ENCODE results near the gene FLNB. TPM values are rescaled to one million over a fixed set of nuclear protein-coding genes. Genes with fewer than 3 reads are reported as not detected.

FLNB gene
- total RNA-seq, 1 experiment from 2014 or later, result 83.4 TPM

DNA sequence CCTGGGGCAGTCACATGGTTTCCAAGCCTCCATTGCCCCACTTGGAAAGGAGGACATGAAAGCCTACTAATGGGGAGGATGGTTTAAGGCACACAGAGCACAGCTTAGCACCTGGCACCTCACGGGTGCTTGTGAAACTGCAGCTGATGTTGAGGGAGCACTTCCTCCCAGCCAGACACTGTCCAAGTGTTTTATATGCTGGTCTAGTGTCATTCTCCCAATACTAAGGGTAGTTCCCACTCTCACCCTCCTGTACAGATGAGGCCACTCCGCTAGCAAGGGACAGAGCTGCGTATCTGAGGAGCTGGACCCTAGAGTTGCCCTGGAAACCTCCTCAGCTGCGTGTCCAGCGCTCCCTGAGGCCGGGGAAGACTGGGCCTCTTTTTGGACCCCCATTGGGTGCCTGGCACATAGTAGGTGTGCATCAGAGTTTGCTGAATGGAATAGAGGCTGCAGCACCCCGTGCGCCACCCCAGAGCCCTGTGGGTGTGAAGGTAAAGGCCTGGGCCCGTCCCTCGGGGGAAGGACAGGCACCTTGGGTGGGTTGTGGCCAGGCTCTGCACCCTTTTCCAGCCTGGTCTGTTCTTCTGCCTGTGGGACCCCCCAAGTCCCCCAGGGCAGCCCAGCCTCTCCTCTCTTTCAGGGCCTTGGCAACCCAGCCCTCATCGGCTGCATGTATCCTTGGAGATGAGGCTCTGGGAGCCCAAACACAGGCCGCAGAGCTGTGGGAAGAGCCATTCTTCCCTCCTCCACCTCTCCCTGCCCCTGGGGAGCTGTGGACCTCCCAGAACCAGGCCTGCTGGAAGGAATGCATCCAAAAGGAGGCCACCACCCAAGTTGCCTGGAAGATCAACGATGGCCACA, 171.2 kb downstream of the FLNB start:
- Histone ChIP-seq H4K5ac (ENCODE audit: insufficient read length, low read depth, low read length) (no peak overlapping the region), H3K23ac (ENCODE audit: insufficient read length, low read depth, low read length) (no peak overlapping the region), H2AK5ac (ENCODE audit: insufficient read length, low read length) (no peak overlapping the region), H3K9me3 (ENCODE audit: control insufficient read depth, low read depth, low read length) (no peaks in the 10 kb centered on the region), H3K4ac (ENCODE audit: low read depth, low read length) (no peak overlapping the region), H2BK5ac (ENCODE audit: insufficient read length, low read length) (no peak overlapping the region), H3K27ac (ENCODE audit: insufficient read length, low read depth, low read length) (no peak overlapping the region), H4K91ac (ENCODE audit: insufficient read length, low read depth, low read length) (no peak overlapping the region), H2AFZ (ENCODE audit: low read length) (no peak overlapping the region), H3K23me2 (ENCODE audit: insufficient read length, low read depth, low read length, poor library complexity, severe bottlenecking) (peaks cover 4% of the 10 kb centered on the region), H3T11ph (ENCODE audit: low read length) (no peak overlapping the region), H2BK20ac (ENCODE audit: low read depth, low read length, poor library complexity, severe bottlenecking) (no peak overlapping the region), H4K8ac (replicated peaks; ENCODE audit: insufficient read length, low read depth, low read length) (no peak overlapping the region), H3K18ac (ENCODE audit: insufficient read length, low read depth, low read length) (no peak overlapping the region), H3K4me1 (ENCODE audit: insufficient read depth, low read length) (peaks cover 3% of the 10 kb centered on the region; the same call in 1 of the 2 replicates), H3K27me3 (ENCODE audit: insufficient read depth, low read length) (no peaks in the 10 kb centered on the region), H3K14ac (ENCODE audit: insufficient read depth, low read length) (no peak overlapping the region), H3K79me1 (ENCODE audit: insufficient read depth, low read depth, low read length, poor library complexity, severe bottlenecking) (no peaks in the 10 kb centered on the region), H4K20me1 (ENCODE audit: control insufficient read depth, insufficient read depth, insufficient read length) (peaks cover 5% of the 10 kb centered on the region), H3K9ac (ENCODE audit: extremely low read depth, insufficient read length, low read length) (no peak overlapping the region), H3K79me2 (ENCODE audit: insufficient read depth, low read length) (no peaks in the 10 kb centered on the region), H2BK120ac (ENCODE audit: low read depth, low read length, poor library complexity, severe bottlenecking) (no peak overlapping the region), H2BK12ac (ENCODE audit: insufficient read length, low read depth, low read length) (no peak overlapping the region), H3K4me2 (ENCODE audit: insufficient read depth, insufficient read length, low read length) (no peak overlapping the region), H2BK15ac (ENCODE audit: low read depth, low read length) (no peak overlapping the region), H3K56ac (ENCODE audit: insufficient read length, low read depth, low read length) (no peak overlapping the region)
- peaks cover 13 to 23% of the 10 kb centered on the region in 2 experiments for H3K4me1 Mint-ChIP-seq
- H3K4me3 Mint-ChIP-seq, result no peak overlapping the region
- TF ChIP-seq CTCF (conservative IDR thresholded peaks at IDR 0.05), result no peak
- H3K27me3 Mint-ChIP-seq (ENCODE audit: low read depth), result peaks cover 21% of the 10 kb centered on the region
- no peaks in the 10 kb centered on the region for H3K9me3 Mint-ChIP-seq
- no peak overlapping the region for H3K27ac Mint-ChIP-seq
- WGBS (ENCODE audit: extremely low coverage, insufficient read length, low lambda C conversion rate), result no CpG with 5 or more reads among the region's 13 CpGs
- no peaks in the 10 kb centered on the region for H3K36me3 Mint-ChIP-seq (ENCODE audit: insufficient read depth in 1 of 3, low read depth in 3 of 3)
- no peak for DNase-seq

Measured in H9 (cell line).